PC-9 (cell line): Measurements from ENCODE around the gene TMEM253. TPM values are rescaled to one million over a fixed set of nuclear protein-coding genes. Genes with fewer than 3 reads are reported as not detected.

Experiments
- BruUV-seq: library from RNA; stranded (reverse); fragments of 400-500 nt; replicated peaks from 2 replicates; lab custom pipeline; 2021; lab: Mats Ljungman, UMichigan
- CTCF ChIA-PET: fragments of 300-600 bp; sonication (Branson Sonifier 250); formaldehyde crosslinking; loops from one replicate; lab custom pipeline; 2022; ENCODE audit warnings: antibody characterized with exemption; lab: Charles Lee
- POLR2A ChIA-PET: fragments of 300-600 bp; sonication (Branson Sonifier 250); formaldehyde crosslinking; loops from one replicate; lab custom pipeline; 2022; ENCODE audit warnings: antibody characterized with exemption; ENCODE audit not compliant: unreplicated experiment; lab: Charles Lee
- DNase-seq, 2 experiments: peaks; one replicate each; pipeline versions ENCODE4 v3.0.0 to v3.0.0-alpha.2; 2015 to 2022; ENCODE audit warnings: mixed read lengths in 1 of 2
- H2AFZ ChIP-seq: fragments of 200-600 bp; sonication (generic); 2 replicates; pipeline ENCODE4 v1.8.1; 2017; ENCODE audit warnings: antibody characterized with exemption
- H3F3A ChIP-seq: fragments of 200-600 bp; sonication (generic); 2 replicates; pipeline ENCODE4 v1.8.1; 2017; ENCODE audit warnings: antibody characterized with exemption, mild to moderate bottlenecking, low read depth; ENCODE audit not compliant: insufficient read depth
- H3K27ac ChIP-seq: fragments of 200-600 bp; sonication (generic); 2 replicates; pipeline ENCODE4 v1.6.1; 2016; ENCODE audit warnings: mixed run types
- H3K27me3 ChIP-seq: fragments of 200-600 bp; sonication (generic); 2 replicates; pipeline ENCODE4 v1.6.1; 2016; ENCODE audit warnings: low read depth, mixed run types; ENCODE audit not compliant: insufficient read depth
- H3K36me3 ChIP-seq: fragments of 200-600 bp; sonication (generic); 2 replicates; pipeline ENCODE4 v1.6.1; 2016; ENCODE audit warnings: low read depth, mixed run types
- H3K4me1 ChIP-seq: fragments of 200-600 bp; sonication (generic); replicated peaks from 2 replicates; pipeline ENCODE4 v1.6.1; 2016; ENCODE audit warnings: mixed run types; ENCODE audit not compliant: insufficient read depth
- H3K4me2 ChIP-seq: fragments of 200-600 bp; sonication (generic); 2 replicates; pipeline ENCODE4 v1.6.1; 2017; ENCODE audit warnings: mixed run types
- H3K4me3 ChIP-seq: fragments of 200-600 bp; sonication (generic); 2 replicates; pipeline ENCODE4 v1.6.1; 2016; ENCODE audit warnings: mixed run types
- H3K79me2 ChIP-seq: fragments of 200-600 bp; sonication (generic); 2 replicates; pipeline ENCODE4 v1.6.1; 2017; ENCODE audit warnings: low read depth, mixed run types
- H3K9me2 ChIP-seq: fragments of 200-600 bp; sonication (generic); 2 replicates; pipeline ENCODE4 v1.8.1; 2017; ENCODE audit warnings: mild to moderate bottlenecking; ENCODE audit not compliant: insufficient read depth
- H3K9me3 ChIP-seq: fragments of 200-600 bp; sonication (generic); 2 replicates; pipeline ENCODE4 v1.8.1; 2016; ENCODE audit warnings: low read depth; ENCODE audit not compliant: insufficient read depth
- H4K20me1 ChIP-seq: fragments of 200-600 bp; sonication (generic); 2 replicates; pipeline ENCODE4 v1.8.1; 2017; ENCODE audit not compliant: insufficient read depth
- CTCF ChIP-seq: fragments of 200-600 bp; sonication (generic); conservative IDR thresholded peaks from 2 replicates; pipeline ENCODE4 v1.6.1; 2017; ENCODE audit warnings: mixed run types, antibody characterized with exemption, mild to moderate bottlenecking, moderate library complexity
- EZH2 ChIP-seq: fragments of 200-600 bp; sonication (generic); IDR thresholded peaks from 2 replicates; pipeline ENCODE4 v1.8.0; 2017; ENCODE audit warnings: antibody characterized with exemption, low read depth
- intact Hi-C: fragments of 100-400 bp; cut with micrococcal nuclease; formaldehyde crosslinking; loops from one replicate; pipeline ENCODE4 v1.10.0; 2022; ENCODE audit not compliant: unreplicated experiment
- total RNA-seq: library from RNA; stranded (reverse); gene quantifications from 2 replicates; pipeline ENCODE4 v1.2.3, GENCODE V29; 2021

The TMEM253 gene
- total RNA-seq, 1 experiment from 2014 or later: 1.4 TPM

DNA sequence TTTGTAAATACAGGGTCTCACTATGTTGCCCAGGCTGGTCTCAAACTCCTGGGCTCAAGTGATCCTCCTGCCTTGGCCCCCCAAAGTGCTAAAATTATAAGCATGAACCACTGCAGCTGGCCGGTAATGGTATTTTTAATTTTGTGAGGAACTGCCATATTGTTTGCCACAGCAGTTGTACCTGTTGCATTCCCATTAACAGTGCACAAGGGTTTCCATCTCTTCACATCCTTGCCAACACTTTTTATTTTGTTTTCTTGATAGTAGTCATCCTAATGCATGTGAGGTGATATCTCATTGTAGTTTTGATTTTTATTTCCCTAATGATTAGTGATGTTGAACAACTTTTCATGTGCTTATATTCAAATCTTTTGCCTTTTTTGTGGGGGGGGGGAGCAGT lies 41.5 kb downstream of the TMEM253 start:
- no peaks in the 10 kb centered on the region for H3K4me1 ChIP-seq
- no peaks in the 10 kb centered on the region for H3K79me2 ChIP-seq
- no peak overlapping the region for H2AFZ ChIP-seq
- intact Hi-C loops: no loop called here
- DNase-seq: no peak
- no peaks in the 10 kb centered on the region for H4K20me1 ChIP-seq
- H3F3A ChIP-seq: no peaks in the 10 kb centered on the region
- no peaks in the 10 kb centered on the region for H3K27me3 ChIP-seq
- TF ChIP-seq EZH2 (no peak), CTCF (no peak)
- no peaks in the 10 kb centered on the region for H3K36me3 ChIP-seq
- no TSS peak for BruUV-seq
- H3K9me2 ChIP-seq: no peaks in the 10 kb centered on the region
- CTCF ChIA-PET: no interaction called here
- no peaks in the 10 kb centered on the region for H3K9me3 ChIP-seq
- H3K27ac ChIP-seq: no peak overlapping the region
- H3K4me3 ChIP-seq: no peak overlapping the region
- POLR2A ChIA-PET: no interaction called here
- no peak overlapping the region for H3K4me2 ChIP-seq

DNA sequence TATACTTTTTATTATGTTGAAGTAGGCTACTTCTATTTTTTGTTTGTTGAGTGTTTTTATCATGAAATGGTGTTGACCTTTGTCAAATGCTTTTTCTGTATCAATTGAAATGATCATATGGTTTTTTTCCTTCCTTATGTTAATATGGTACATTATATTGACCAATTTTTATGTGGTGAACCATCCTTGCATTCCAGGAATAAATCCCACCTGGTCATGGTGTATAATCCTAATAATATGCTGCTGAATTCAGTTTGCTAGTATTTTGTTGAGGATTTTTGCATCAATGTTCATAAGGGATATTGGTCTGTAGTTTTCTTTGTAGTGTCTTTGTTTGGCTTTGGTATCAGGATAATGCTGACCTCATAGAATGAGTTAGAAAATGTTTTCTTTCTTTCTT lies 44.6 kb downstream of the TMEM253 start:
- no peak for TF ChIP-seq CTCF
- TF ChIP-seq EZH2: no peak
- no peak overlapping the region for H3K4me3 ChIP-seq
- H3K4me2 ChIP-seq: no peak overlapping the region
- H3F3A ChIP-seq: no peaks in the 10 kb centered on the region
- no peak overlapping the region for H2AFZ ChIP-seq
- no peak for DNase-seq
- ChIA-PET CTCF (no interaction called here), POLR2A (no interaction called here)
- BruUV-seq: no TSS peak
- intact Hi-C loops: no loop called here
- no peaks in the 10 kb centered on the region for H3K27me3 ChIP-seq
- H3K4me1 ChIP-seq: no peaks in the 10 kb centered on the region
- no peaks in the 10 kb centered on the region for H3K9me2 ChIP-seq
- no peaks in the 10 kb centered on the region for H3K79me2 ChIP-seq
- no peak overlapping the region for H3K27ac ChIP-seq
- no peaks in the 10 kb centered on the region for H4K20me1 ChIP-seq
- no peaks in the 10 kb centered on the region for H3K9me3 ChIP-seq
- no peaks in the 10 kb centered on the region for H3K36me3 ChIP-seq

DNA sequence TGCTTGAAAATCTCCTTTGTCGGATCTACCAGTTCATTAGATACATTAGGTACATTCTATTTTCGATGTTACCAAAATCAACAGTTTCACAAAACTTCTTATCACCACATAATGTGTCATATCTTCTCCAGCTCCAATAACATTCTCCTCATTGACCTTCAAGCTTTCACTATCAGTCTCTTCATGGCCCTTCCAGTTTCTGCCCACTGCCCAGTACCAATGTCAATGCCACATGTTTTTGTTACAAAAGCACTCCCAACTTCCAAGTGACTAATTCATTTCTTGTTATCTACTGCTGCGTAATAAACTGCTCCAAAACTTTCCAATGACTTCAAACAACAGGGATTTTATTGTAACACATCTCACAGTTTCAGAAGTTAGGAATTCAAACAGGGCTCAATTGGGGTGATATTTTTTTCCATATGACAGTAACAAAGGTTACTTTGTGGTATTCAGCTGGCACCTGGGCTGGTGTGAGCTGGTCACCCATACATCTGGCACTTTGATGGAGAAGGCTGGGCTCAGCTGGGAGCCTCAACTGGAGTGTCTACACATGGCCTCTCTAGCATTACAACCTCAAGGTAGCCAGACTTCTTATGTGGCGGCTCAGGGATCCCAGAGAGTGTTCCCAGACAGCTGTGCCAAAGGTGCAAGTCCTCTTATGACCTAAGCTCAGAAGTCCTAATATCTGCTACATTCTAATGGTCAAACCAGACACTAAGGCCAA lies 48.9 kb downstream of the TMEM253 start:
- H3K4me2 ChIP-seq: no peak overlapping the region
- 0 out of 2 replicates have a peak, but pooled peaks cover 2% of the 10 kb centered on the region for H3K27me3 ChIP-seq
- no peaks in the 10 kb centered on the region for H3K36me3 ChIP-seq
- TF ChIP-seq CTCF (no peak), EZH2 (no peak)
- H3K4me3 ChIP-seq: no peak overlapping the region
- no peaks in the 10 kb centered on the region for H4K20me1 ChIP-seq
- DNase-seq: no peak
- H3F3A ChIP-seq: no peaks in the 10 kb centered on the region
- no peaks in the 10 kb centered on the region for H3K79me2 ChIP-seq
- H3K9me2 ChIP-seq: no peaks in the 10 kb centered on the region
- no TSS peak for BruUV-seq
- CTCF ChIA-PET: no interaction called here
- POLR2A ChIA-PET: no interaction called here
- intact Hi-C loops: no loop called here
- H2AFZ ChIP-seq: no peak overlapping the region
- no peak overlapping the region for H3K27ac ChIP-seq
- no peaks in the 10 kb centered on the region for H3K9me3 ChIP-seq
- no peaks in the 10 kb centered on the region for H3K4me1 ChIP-seq

Other genes starting within 250 kb of the TMEM253 start
- gene RNASE3, start 209.7 kb upstream of the TMEM253 start, total RNA-seq: not detected in 2 replicates
- gene RNASE2, start 145.6 kb upstream of the TMEM253 start, total RNA-seq: not detected in 2 replicates
- gene METTL17, start 111.1 kb upstream of the TMEM253 start, total RNA-seq: 40.9 and 51.2 TPM in 2 replicates
- 0.35 and 0.68 TPM in 2 replicates for gene SLC39A2, start 101.8 kb upstream of the TMEM253 start, total RNA-seq
- gene NDRG2, start 76.0 kb upstream of the TMEM253 start, total RNA-seq: 12.2 and 14.6 TPM in 2 replicates
- not detected in 2 replicates for gene TPPP2, start 70.8 kb upstream of the TMEM253 start, total RNA-seq
- gene RNASE13, start 66.3 kb upstream of the TMEM253 start, total RNA-seq: not detected in 2 replicates
- gene RNASE7, start 58.7 kb upstream of the TMEM253 start, total RNA-seq: not detected in 2 replicates
- gene RNASE8, start 43.2 kb upstream of the TMEM253 start, total RNA-seq: not detected in 2 replicates
- gene ARHGEF40, start 30.8 kb upstream of the TMEM253 start, total RNA-seq: 12.7 and 13.0 TPM in 2 replicates
- gene ZNF219, start 2.4 kb upstream of the TMEM253 start, total RNA-seq: 23.0 and 25.3 TPM in 2 replicates
- not detected in 2 replicates for gene OR5AU1, start 55.0 kb downstream of the TMEM253 start, total RNA-seq
- gene HNRNPC, start 168.4 kb downstream of the TMEM253 start, total RNA-seq: 486 and 550 TPM in 2 replicates
- gene RPGRIP1, start 179.0 kb downstream of the TMEM253 start, total RNA-seq: 0.75 and 2.1 TPM in 2 replicates